Measurements from ENCODE around the gene P2RY8. TPM values are rescaled to one million over a fixed set of nuclear protein-coding genes. Genes with fewer than 3 reads are reported as not detected.

Gene P2RY8
- total RNA-seq, 1 experiment from 2014 or later: 0.44 TPM

DNA sequence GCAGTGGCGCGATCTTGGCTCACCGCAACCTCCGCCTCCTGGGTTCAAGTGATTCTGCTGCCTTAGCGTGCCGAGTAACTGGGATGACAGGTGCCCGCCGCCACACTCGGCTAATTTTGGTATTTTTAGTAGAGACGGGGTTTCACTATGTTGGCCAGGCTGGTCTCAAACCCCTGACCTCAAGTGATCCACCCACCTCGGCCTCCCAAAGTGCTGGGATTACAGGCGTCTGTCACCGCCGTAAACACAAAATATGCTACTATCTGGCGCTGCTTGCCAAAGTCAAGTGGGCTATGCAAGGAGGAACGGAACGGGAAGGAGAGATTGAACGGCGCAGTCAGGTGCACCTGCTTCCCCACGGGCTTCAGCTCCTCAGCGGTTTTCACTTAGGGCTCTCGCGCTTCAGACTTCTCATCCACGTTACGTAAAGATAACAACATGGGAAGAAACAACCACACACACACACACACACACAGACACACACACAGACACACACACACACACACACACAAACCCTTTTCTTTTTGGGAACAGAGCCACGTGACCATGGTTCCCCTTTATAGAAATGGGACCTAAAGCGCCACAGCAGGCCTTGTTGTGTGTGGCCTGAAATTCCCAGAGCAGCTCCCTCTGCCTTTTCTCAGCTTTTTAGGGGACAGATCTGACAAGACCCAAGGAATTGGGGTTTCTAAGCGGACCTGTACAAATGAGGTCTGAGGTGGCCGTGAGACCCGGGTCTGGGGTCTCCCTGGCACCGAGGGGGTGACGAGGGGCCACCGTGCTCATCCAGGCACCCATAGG is 1.5 kb downstream of the P2RY8 start:
- Histone ChIP-seq H3K27me3 (ENCODE audit: insufficient read depth, low read length) (peaks cover 3% of the 10 kb centered on the region; the same call in 1 of the 2 replicates), H3K79me2 (ENCODE audit: insufficient read depth, low read length) (no peaks in the 10 kb centered on the region), H3K27ac (ENCODE audit: low read depth, low read length) (no peak overlapping the region), H3K9me3 (ENCODE audit: control insufficient read depth in 1 of 2, insufficient read depth in 1 of 2, low read depth in 1 of 2, low read length in 2 of 2) (no peaks in the 10 kb centered on the region), H3K4me1 (ENCODE audit: control insufficient read depth in 1 of 2, insufficient read depth in 2 of 2, low read length in 2 of 2) (no peaks in the 10 kb centered on the region), H4K20me1 (ENCODE audit: insufficient read depth) (no peaks in the 10 kb centered on the region), H2AFZ (ENCODE audit: low read depth, low read length, poor library complexity, severe bottlenecking) (no peak overlapping the region), H3K9me2 (ENCODE audit: insufficient read depth) (no peaks in the 10 kb centered on the region), H3K36me3 (ENCODE audit: control insufficient read depth in 1 of 2, insufficient read depth in 2 of 2, low read length in 2 of 2) (no peaks in the 10 kb centered on the region), H3K4me3 (replicated peaks in 1 of 2; ENCODE audit: low read depth in 1 of 2, low read length in 2 of 2) (no peak overlapping the region), H3K4me2 (ENCODE audit: low read length) (no peak overlapping the region), H3K9ac (ENCODE audit: low read length) (no peak overlapping the region)
- DNase-seq (ENCODE audit: low read depth, low spot score) (no peak), ATAC-seq (no peak)
- ChIA-PET CTCF (no interaction called here), RAD21 (ENCODE audit: low non-redundant PET in 1 of 2, low total read pairs in 2 of 2, uncharacterized antibody in 2 of 2, unreplicated experiment in 2 of 2) (no interaction called here), POLR2A (no interaction called here)
- TF ChIP-seq TCF7L2 (IDR thresholded peaks at IDR 0.05; ENCODE audit: borderline replicate concordance, extremely low read depth, insufficient read depth, insufficient read length) (no peak), SIN3A (IDR thresholded peaks at IDR 0.05; ENCODE audit: low read depth) (no peak), EZH2 (IDR thresholded peaks at IDR 0.05) (no peak), POLR2AphosphoS5 (IDR thresholded peaks at IDR 0.05; ENCODE audit: low read depth, low read length) (no peak), ZFX (IDR thresholded peaks at IDR 0.05) (no peak), FOSL1 (IDR thresholded peaks at IDR 0.05; ENCODE audit: low read depth) (no peak), JUND (IDR thresholded peaks at IDR 0.05) (no peak), EZH2phosphoT487 (IDR thresholded peaks at IDR 0.05; ENCODE audit: borderline replicate concordance) (no peak), CBX3 (IDR thresholded peaks at IDR 0.05; ENCODE audit: low read depth) (no peak), SP1 (IDR thresholded peaks at IDR 0.05; ENCODE audit: low read depth) (no peak), RAD21 (IDR thresholded peaks at IDR 0.05; ENCODE audit: low read depth) (no peak), POLR2A (IDR thresholded peaks at IDR 0.05; ENCODE audit: borderline replicate concordance, extremely low read depth, insufficient read depth, insufficient read length) (no peak)
- TF ChIP-seq, protein P1, sequence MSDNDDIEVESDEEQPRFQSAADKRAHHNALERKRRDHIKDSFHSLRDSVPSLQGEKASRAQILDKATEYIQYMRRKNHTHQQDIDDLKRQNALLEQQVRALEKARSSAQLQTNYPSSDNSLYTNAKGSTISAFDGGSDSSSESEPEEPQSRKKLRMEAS (IDR thresholded peaks at IDR 0.05): no peak
- TF ChIP-seq, protein P2, sequence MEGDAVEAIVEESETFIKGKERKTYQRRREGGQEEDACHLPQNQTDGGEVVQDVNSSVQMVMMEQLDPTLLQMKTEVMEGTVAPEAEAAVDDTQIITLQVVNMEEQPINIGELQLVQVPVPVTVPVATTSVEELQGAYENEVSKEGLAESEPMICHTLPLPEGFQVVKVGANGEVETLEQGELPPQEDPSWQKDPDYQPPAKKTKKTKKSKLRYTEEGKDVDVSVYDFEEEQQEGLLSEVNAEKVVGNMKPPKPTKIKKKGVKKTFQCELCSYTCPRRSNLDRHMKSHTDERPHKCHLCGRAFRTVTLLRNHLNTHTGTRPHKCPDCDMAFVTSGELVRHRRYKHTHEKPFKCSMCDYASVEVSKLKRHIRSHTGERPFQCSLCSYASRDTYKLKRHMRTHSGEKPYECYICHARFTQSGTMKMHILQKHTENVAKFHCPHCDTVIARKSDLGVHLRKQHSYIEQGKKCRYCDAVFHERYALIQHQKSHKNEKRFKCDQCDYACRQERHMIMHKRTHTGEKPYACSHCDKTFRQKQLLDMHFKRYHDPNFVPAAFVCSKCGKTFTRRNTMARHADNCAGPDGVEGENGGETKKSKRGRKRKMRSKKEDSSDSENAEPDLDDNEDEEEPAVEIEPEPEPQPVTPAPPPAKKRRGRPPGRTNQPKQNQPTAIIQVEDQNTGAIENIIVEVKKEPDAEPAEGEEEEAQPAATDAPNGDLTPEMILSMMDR (IDR thresholded peaks at IDR 0.05 in 2 of 3, conservative IDR thresholded peaks at IDR 0.05 in 1 of 3; ENCODE audit: borderline replicate concordance in 1 of 3, insufficient read depth in 1 of 3, low read depth in 2 of 3, low read length in 2 of 3): no peak
- TF ChIP-seq, protein P3, sequence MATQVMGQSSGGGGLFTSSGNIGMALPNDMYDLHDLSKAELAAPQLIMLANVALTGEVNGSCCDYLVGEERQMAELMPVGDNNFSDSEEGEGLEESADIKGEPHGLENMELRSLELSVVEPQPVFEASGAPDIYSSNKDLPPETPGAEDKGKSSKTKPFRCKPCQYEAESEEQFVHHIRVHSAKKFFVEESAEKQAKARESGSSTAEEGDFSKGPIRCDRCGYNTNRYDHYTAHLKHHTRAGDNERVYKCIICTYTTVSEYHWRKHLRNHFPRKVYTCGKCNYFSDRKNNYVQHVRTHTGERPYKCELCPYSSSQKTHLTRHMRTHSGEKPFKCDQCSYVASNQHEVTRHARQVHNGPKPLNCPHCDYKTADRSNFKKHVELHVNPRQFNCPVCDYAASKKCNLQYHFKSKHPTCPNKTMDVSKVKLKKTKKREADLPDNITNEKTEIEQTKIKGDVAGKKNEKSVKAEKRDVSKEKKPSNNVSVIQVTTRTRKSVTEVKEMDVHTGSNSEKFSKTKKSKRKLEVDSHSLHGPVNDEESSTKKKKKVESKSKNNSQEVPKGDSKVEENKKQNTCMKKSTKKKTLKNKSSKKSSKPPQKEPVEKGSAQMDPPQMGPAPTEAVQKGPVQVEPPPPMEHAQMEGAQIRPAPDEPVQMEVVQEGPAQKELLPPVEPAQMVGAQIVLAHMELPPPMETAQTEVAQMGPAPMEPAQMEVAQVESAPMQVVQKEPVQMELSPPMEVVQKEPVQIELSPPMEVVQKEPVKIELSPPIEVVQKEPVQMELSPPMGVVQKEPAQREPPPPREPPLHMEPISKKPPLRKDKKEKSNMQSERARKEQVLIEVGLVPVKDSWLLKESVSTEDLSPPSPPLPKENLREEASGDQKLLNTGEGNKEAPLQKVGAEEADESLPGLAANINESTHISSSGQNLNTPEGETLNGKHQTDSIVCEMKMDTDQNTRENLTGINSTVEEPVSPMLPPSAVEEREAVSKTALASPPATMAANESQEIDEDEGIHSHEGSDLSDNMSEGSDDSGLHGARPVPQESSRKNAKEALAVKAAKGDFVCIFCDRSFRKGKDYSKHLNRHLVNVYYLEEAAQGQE (IDR thresholded peaks at IDR 0.05; ENCODE audit: low read depth): no peak
- TF ChIP-seq, protein P4, sequence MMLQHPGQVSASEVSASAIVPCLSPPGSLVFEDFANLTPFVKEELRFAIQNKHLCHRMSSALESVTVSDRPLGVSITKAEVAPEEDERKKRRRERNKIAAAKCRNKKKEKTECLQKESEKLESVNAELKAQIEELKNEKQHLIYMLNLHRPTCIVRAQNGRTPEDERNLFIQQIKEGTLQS (IDR thresholded peaks at IDR 0.05): no peak
- TF ChIP-seq, protein P5, sequence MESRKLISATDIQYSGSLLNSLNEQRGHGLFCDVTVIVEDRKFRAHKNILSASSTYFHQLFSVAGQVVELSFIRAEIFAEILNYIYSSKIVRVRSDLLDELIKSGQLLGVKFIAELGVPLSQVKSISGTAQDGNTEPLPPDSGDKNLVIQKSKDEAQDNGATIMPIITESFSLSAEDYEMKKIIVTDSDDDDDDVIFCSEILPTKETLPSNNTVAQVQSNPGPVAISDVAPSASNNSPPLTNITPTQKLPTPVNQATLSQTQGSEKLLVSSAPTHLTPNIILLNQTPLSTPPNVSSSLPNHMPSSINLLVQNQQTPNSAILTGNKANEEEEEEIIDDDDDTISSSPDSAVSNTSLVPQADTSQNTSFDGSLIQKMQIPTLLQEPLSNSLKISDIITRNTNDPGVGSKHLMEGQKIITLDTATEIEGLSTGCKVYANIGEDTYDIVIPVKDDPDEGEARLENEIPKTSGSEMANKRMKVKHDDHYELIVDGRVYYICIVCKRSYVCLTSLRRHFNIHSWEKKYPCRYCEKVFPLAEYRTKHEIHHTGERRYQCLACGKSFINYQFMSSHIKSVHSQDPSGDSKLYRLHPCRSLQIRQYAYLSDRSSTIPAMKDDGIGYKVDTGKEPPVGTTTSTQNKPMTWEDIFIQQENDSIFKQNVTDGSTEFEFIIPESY (IDR thresholded peaks at IDR 0.05; ENCODE audit: extremely low read depth, insufficient replicate concordance, low read length): no peak
- intact Hi-C loops (cut with micrococcal nuclease): no loop called here
- BruUV-seq (replicated peaks): no TSS peak

Measured in HCT116 (cell line).